Erythroblast (primary cell): ENCODE measurements around the gene ERN2.

Experiments used
- GATA1 ChIP-seq: IDR thresholded peaks from 2 replicates; pipeline ENCODE4 v1.6.1; 2011; ENCODE audit warnings: low read depth, mild to moderate bottlenecking, control low read depth, low read length, moderate library complexity
- POLR2A ChIP-seq: IDR thresholded peaks from 2 replicates; pipeline ENCODE4 v1.6.1; 2011; ENCODE audit warnings: mild to moderate bottlenecking, low read length

- no peak for TF ChIP-seq POLR2A
- TF ChIP-seq GATA1 = no peak
Observed at GRCh38 chr16:23755484-23755809, 42.4 kb upstream of the ERN2 start.
